HepG2 (cell line): Measurements from ENCODE around the gene BRK1. TPM values are rescaled to one million over a fixed set of nuclear protein-coding genes. Genes with fewer than 3 reads are reported as not detected.

ENCODE experiments used
- BCL6 ChIP-seq: IDR thresholded peaks from 2 replicates; pipeline ENCODE4 v1.6.1; 2016; ENCODE audit warnings: missing genetic modification reagents, missing compliant biosample characterization
- ESRRA ChIP-seq: sonication (generic); formaldehyde crosslinking; IDR thresholded peaks from 2 replicates; pipeline ENCODE4 v1.5.1; 2020; ENCODE audit warnings: mild to moderate bottlenecking, low read depth, missing genetic modification reagents
- HDAC1 ChIP-seq: sonication (generic); formaldehyde crosslinking; IDR thresholded peaks from 2 replicates; pipeline ENCODE4 v1.5.1; 2020; ENCODE audit warnings: mild to moderate bottlenecking, missing genetic modification reagents
- ISL2 ChIP-seq: sonication (generic); formaldehyde crosslinking; IDR thresholded peaks from 2 replicates; pipeline ENCODE4 v1.5.0; 2020; ENCODE audit warnings: missing genetic modification reagents
- KDM6A ChIP-seq: IDR thresholded peaks from 2 replicates; pipeline ENCODE4 v1.6.1; 2016; ENCODE audit warnings: low read depth
- KLF9 ChIP-seq: IDR thresholded peaks from 2 replicates; pipeline ENCODE4 v1.6.1; 2016; ENCODE audit warnings: low read depth
- MAFF ChIP-seq: IDR thresholded peaks from 2 replicates; pipeline ENCODE4 v1.6.1; 2011; ENCODE audit warnings: low read depth, low read length, improper control_type of control experiment
- MNT ChIP-seq: fragments of 450-650 bp; IDR thresholded peaks from 2 replicates; pipeline ENCODE4 v1.6.1; 2016
- MTF1 ChIP-seq: sonication (generic); formaldehyde crosslinking; IDR thresholded peaks from 2 replicates; pipeline ENCODE4 v1.5.0; 2020; ENCODE audit warnings: missing genetic modification reagents
- NR3C1 ChIP-seq: sonication (generic); formaldehyde crosslinking; IDR thresholded peaks from 2 replicates; pipeline ENCODE4 v1.4.0; 2020; ENCODE audit warnings: missing genetic modification reagents
- PRDM4 ChIP-seq: sonication (generic); formaldehyde crosslinking; IDR thresholded peaks from 2 replicates; pipeline ENCODE4 v1.9.0; 2021; ENCODE audit warnings: missing genetic modification reagents, borderline replicate concordance
- RXRB ChIP-seq: IDR thresholded peaks from 2 replicates; pipeline ENCODE4 v1.6.1; 2016; ENCODE audit warnings: borderline replicate concordance, missing genetic modification reagents, missing compliant biosample characterization
- SMAD1 ChIP-seq: sonication (generic); formaldehyde crosslinking; IDR thresholded peaks from 2 replicates; pipeline ENCODE4 v1.4.0; 2020; ENCODE audit warnings: missing genetic modification reagents, low read depth, mild to moderate bottlenecking, borderline replicate concordance
- SMAD3 ChIP-seq: sonication (generic); formaldehyde crosslinking; IDR thresholded peaks from 2 replicates; pipeline ENCODE4 v1.4.0; 2020; ENCODE audit warnings: missing genetic modification reagents
- SRY ChIP-seq: sonication (generic); formaldehyde crosslinking; IDR thresholded peaks from 2 replicates; pipeline ENCODE4 v1.8.0; 2022; ENCODE audit warnings: mild to moderate bottlenecking, missing genetic modification reagents
- ZBTB33 ChIP-seq: sonication (generic); formaldehyde crosslinking; IDR thresholded peaks from 2 replicates; pipeline ENCODE4 v1.4.0; 2020; ENCODE audit warnings: missing genetic modification reagents
- ZFP36 ChIP-seq: fragments of 150-350 bp; IDR thresholded peaks from 2 replicates; pipeline ENCODE4 v1.6.1; 2018; ENCODE audit warnings: borderline replicate concordance, low read length, low read depth; ENCODE audit not compliant: partially characterized antibody
- ZFX ChIP-seq: sonication (generic); formaldehyde crosslinking; IDR thresholded peaks from 2 replicates; pipeline ENCODE4 v1.4.0; 2020; ENCODE audit warnings: mild to moderate bottlenecking, low read depth, missing genetic modification reagents, moderate library complexity
- ZNF20 ChIP-seq: sonication (generic); formaldehyde crosslinking; IDR thresholded peaks from 2 replicates; pipeline ENCODE4 v1.4.0; 2020; ENCODE audit warnings: mild to moderate bottlenecking, moderate library complexity, missing genetic modification reagents
- ZNF207 ChIP-seq: fragments of 450-650 bp; IDR thresholded peaks from 2 replicates; pipeline ENCODE4 v1.6.1; 2016; ENCODE audit warnings: antibody characterized with exemption, borderline replicate concordance
- ZNF292 ChIP-seq: sonication (generic); formaldehyde crosslinking; IDR thresholded peaks from 2 replicates; pipeline ENCODE4 v1.8.1; 2022; ENCODE audit warnings: mild to moderate bottlenecking, low read depth, missing genetic modification reagents, borderline replicate concordance
- ZNF354B ChIP-seq: sonication (generic); formaldehyde crosslinking; IDR thresholded peaks from 2 replicates; pipeline ENCODE4 v1.8.0; 2022; ENCODE audit warnings: mild to moderate bottlenecking, missing genetic modification reagents
- ZNF543 ChIP-seq: sonication (generic); formaldehyde crosslinking; IDR thresholded peaks from 2 replicates; pipeline ENCODE4 v1.4.0; 2020; ENCODE audit warnings: mild to moderate bottlenecking, missing genetic modification reagents
- ZNF563 ChIP-seq: sonication (generic); formaldehyde crosslinking; IDR thresholded peaks from 2 replicates; pipeline ENCODE4 v1.8.0; 2022; ENCODE audit warnings: mild to moderate bottlenecking, moderate library complexity, missing genetic modification reagents
- ZNF883 ChIP-seq: sonication (generic); formaldehyde crosslinking; IDR thresholded peaks from 2 replicates; pipeline ENCODE4 v1.5.1; 2020; ENCODE audit warnings: mild to moderate bottlenecking, missing genetic modification reagents; ENCODE audit errors: not compliant biosample characterization
- polyA plus RNA-seq, 8 experiments: library from polyadenylated mRNA; depleted of rRNA in 3 of 8; stranded (reverse) in 7 of 8; unstranded in 1 of 8; fragments of >200 nt; fragmentation: Illumina TruSeq in 4 of 8; extraction: Trizol in 4 of 8; gene quantifications; 2 replicates each; pipeline versions ENCODE4 v1.2.1 to v1.2.3, GENCODE V29; 2011 to 2016; ENCODE audit warnings: low read depth in 4 of 8, missing spikeins in 1 of 8, mixed read lengths in 1 of 8; ENCODE audit not compliant: insufficient read depth in 1 of 8
- total RNA-seq, 5 experiments: library from RNA; depleted of rRNA; stranded (reverse); fragments of >200 nt; fragmentation: Illumina TruSeq; extraction: Trizol; gene quantifications; 2 replicates each; pipeline ENCODE4 v1.2.3, GENCODE V29; 2016; ENCODE audit warnings: low read depth in 1 of 5

The BRK1 gene
- total and polyA plus RNA-seq, 2 of the 13 experiments (the other 11 are each of a cell fraction or from before 2014, with no cell fraction given), result 118 to 155 TPM

- TF ChIP-seq MTF1 (CRISPR knock-in tag), result no peak
- no peak for TF ChIP-seq ZNF354B (CRISPR knock-in tag)
- peak; percentile 18 for TF ChIP-seq ZFP36
- peak; percentile 62; the same call in 1 of the 2 replicates for TF ChIP-seq BCL6
- no peak for TF ChIP-seq ISL2
- no peak for TF ChIP-seq SMAD3 (CRISPR knock-in tag)
- peak; percentile 96 for TF ChIP-seq ZBTB33 (CRISPR knock-in tag)
- no peak for TF ChIP-seq ZNF207
- peak; percentile 42; the same call in 1 of the 2 replicates for TF ChIP-seq ZFX (CRISPR knock-in tag)
- TF ChIP-seq ZNF543 (CRISPR knock-in tag), result no peak
- no peak for TF ChIP-seq RXRB
- no peak for TF ChIP-seq KDM6A (CRISPR knock-in tag)
- TF ChIP-seq KLF9 (CRISPR knock-in tag), result no peak
- no peak for TF ChIP-seq ZNF563
- TF ChIP-seq MAFF, result no peak
- 0 out of 2 replicates have a peak, but pooled peaks have one; percentile 18 for TF ChIP-seq HDAC1
- no peak for TF ChIP-seq MNT
- TF ChIP-seq ZNF292 (CRISPR knock-in tag), result no peak
- 0 out of 2 replicates have a peak, but pooled peaks have one; percentile 35 for TF ChIP-seq SRY (CRISPR knock-in tag)
- TF ChIP-seq ZNF20 (CRISPR knock-in tag), result no peak
- no peak for TF ChIP-seq ZNF883 (CRISPR knock-in tag)
- no peak for TF ChIP-seq SMAD1 (CRISPR knock-in tag)
- no peak for TF ChIP-seq ESRRA (CRISPR knock-in tag)
- TF ChIP-seq PRDM4, result no peak
- TF ChIP-seq NR3C1 (CRISPR knock-in tag), result no peak
Measured at GRCh38 chr3:10166213-10166604, 50.7 kb downstream of the BRK1 start (continued).
